ENCODE results near the gene CUL7.
"Not testable (repeated sequence)": the region's sequence is repeated elsewhere in the genome, so short reads cannot be mapped to it uniquely, and the experiment has no call there.

The CUL7 gene

DNA sequence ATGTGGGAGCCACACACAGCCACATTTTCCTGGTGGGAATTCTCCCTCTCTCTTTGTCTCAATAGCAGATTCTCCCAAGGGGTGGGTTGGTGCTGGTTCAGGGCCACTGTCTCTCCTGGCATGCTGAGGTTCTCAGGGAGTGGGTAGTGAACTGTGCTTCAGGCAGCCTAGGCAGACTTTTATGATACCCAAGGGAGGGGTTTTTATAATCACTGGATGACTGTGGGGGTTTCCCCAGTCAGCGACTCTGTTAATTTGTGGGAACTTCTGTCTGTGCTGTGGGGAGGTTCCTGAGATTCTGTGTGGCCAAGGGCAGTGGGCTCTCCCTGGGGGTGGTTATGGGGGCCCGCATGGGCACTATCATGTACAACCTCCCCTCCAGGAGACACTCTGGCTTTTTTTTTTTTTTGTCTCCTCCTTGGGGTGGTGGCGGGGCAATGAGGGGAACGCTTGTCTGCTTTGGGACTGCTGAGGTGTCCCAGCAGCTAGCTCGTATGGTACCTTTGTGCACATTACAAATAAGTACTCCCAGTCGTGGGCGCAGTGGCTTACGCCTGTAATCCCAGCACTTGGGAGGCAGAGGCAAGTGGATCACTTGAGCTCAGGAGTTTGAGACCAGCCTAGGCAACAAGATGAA is 32.5 kb upstream of the CUL7 start:
- peak overlapping the region; percentile 31 for H3K27ac Mint-ChIP-seq
- peak overlapping the region; percentile 11 to 23 for H3K4me3 Mint-ChIP-seq
- DNase-seq (peak; percentile 41), ATAC-seq (replicated peaks) (peak; percentile 96)
- no peaks in the 10 kb centered on the region for H3K9me3 Mint-ChIP-seq
- no peaks in the 10 kb centered on the region for H3K36me3 Mint-ChIP-seq
- H3K27me3 Mint-ChIP-seq, result peaks cover 1 to 5% of the 10 kb centered on the region in 2 donors
- peaks cover 6 to 14% of the 10 kb centered on the region in 2 donors for H3K4me1 Mint-ChIP-seq

DNA sequence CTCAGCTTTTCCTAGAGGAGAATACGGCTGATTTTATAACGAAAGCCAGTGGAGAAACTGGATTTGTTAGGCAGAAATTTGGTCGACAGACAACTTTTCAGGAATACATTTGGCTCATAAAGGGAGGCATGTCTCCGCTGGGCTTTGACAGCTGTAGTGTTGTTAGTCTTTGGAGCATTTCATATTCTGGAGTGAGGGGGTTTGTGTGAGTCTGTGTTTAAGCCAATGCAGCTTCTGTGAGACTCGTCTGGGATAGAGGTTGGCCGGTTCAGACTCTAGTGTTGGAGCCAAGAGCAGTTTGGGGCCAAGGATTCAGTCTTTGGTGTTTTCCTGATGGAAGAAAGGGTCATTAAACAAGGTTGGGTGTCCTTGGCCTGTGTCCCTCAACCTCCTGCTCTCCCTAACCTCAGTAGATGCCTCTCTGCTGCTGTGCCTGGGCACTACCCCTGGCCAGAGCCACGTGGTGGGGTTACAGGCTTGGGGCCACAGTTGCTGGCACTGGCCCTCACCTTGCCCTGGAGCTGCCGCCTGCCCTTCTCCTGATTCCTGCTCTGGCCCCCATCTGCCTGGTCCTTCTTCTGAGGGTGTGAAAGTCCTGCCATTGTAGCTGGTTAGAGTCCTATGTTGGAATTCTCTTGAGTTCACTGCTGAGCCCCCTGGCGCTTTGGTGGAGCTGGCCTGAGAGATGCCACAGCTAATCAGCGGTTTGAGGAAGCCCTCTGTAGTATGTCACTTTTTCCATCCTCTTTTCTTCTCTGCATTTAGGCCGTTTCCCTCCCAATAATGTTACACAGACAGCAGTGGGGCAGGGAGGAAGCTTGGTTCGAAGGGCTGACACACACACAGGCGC is 29.4 kb upstream of the CUL7 start:
- Mint-ChIP-seq H3K4me1 (peaks cover 6 to 14% of the 10 kb centered on the region in 2 donors), H3K27me3 (peaks cover 9 to 12% of the 10 kb centered on the region in 2 donors), H3K36me3 (no peaks in the 10 kb centered on the region), H3K27ac (no peak overlapping the region), H3K4me3 (no peak overlapping the region), H3K9me3 (no peaks in the 10 kb centered on the region)
- DNase-seq, result no peak
- no peak for ATAC-seq (replicated peaks)

DNA sequence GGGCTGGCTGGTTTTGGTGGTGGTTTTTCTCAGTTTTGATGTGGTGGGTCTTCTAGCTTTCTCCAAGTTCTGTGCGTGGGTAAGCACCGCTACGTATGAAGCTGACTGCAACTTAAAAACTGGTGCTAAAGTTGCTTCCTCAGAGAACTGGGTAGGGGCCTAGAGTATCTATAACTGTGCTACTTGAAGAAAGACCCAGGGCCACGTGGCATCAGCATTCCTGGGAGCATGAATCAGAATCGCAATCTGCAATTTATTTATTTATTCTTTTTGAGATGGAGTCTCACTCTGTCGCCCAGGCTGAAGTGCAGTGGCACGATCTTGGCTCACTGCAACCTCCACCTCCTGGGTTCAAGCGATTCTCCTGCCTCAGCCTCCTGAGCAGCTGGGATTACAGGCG is 28.3 kb upstream of the CUL7 start:
- peaks cover 19 to 20% of the 10 kb centered on the region in 2 donors for H3K27me3 Mint-ChIP-seq
- H3K4me3 Mint-ChIP-seq; ATAC-seq (replicated peaks); DNase-seq; H3K27ac Mint-ChIP-seq; H3K9me3 Mint-ChIP-seq; H3K36me3 Mint-ChIP-seq: not testable (repeated sequence)
- H3K4me1 Mint-ChIP-seq, result peaks cover 6 to 17% of the 10 kb centered on the region in 2 donors

DNA sequence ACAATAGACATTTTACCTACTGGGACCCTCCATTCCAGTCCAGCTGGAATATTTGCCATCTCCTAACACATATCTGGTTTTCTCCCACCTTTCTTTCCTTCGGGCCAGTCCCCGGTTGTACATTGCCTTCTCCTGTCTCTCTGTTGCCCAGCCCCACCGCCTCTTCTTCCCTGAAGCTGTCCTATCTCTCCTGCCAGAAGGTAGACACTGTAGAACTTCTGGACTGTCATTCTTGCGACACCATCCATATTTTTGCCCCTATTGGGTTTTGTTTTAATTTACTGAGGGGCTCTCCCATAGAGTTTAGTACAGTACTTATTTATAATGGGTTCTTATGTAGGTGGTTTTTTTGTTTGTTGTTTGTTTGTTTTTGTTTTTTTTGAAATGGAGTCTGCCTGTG is 27.4 kb upstream of the CUL7 start:
- H3K4me1 Mint-ChIP-seq, result peaks cover 4 to 18% of the 10 kb centered on the region in 2 donors
- H3K4me3 Mint-ChIP-seq, result no peak overlapping the region
- no peak overlapping the region for H3K27ac Mint-ChIP-seq
- H3K9me3 Mint-ChIP-seq, result no peaks in the 10 kb centered on the region
- peaks cover 26 to 27% of the 10 kb centered on the region in 2 donors for H3K27me3 Mint-ChIP-seq
- no peak for DNase-seq
- no peak for ATAC-seq (replicated peaks)
- H3K36me3 Mint-ChIP-seq, result no peaks in the 10 kb centered on the region

DNA sequence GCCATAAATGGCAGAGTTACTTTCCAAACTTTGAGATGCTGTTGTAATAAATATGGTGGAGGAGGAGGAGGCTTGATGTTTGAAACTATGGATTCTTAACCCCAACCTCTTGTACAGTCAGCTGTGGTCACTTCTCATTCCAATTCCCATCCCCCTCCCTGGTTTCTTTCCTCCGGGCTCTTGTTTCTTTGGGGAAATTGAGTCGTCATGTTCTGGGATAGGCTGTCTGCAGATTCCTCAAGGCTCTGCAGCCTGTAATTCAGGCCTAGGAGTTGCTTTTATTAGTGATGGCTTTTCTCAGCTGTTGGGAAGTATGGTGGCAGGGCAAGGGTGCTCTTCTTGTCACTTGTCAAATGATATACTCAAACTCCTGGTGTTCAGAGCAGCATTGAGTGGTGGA is 25.0 kb upstream of the CUL7 start:
- peaks cover 3 to 4% of the 10 kb centered on the region in 2 donors for H3K36me3 Mint-ChIP-seq
- peaks cover 22 to 26% of the 10 kb centered on the region in 2 donors for H3K27me3 Mint-ChIP-seq
- no peak overlapping the region for H3K4me3 Mint-ChIP-seq
- no peak overlapping the region for H3K27ac Mint-ChIP-seq
- ATAC-seq (replicated peaks), result no peak
- no peak for DNase-seq
- peaks cover 2 to 14% of the 10 kb centered on the region in 2 donors for H3K4me1 Mint-ChIP-seq
- H3K9me3 Mint-ChIP-seq, result no peaks in the 10 kb centered on the region

DNA sequence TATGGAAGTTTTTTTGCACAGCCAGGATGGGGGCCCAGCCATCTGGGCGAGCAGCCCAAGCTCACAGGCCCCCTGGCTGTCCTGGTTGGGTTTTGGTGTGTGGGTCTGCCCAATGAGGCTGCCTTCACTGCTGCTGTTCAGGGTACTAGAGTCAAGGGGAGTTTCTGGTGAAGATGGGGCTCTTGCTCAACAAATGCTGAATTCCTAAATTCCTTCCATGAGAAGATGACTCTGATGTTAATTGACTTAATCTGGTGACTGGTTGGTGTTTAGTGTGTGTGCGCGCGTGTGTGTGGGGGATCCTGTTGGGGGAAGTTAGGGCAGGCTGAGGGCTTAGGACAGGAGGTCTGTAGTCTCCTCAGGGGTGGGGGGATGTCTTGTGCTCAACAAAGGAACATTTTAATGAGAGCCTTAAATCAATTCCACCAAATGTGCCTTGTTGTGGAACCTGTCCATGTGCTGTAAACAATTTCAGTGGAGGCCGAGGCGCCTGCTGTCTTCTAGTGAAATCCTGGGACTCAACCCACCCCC is 24.4 kb upstream of the CUL7 start:
- Mint-ChIP-seq H3K9me3 (no peaks in the 10 kb centered on the region), H3K27me3 (peaks cover 22 to 26% of the 10 kb centered on the region in 2 donors), H3K4me3 (no peak overlapping the region), H3K36me3 (peaks cover 7 to 10% of the 10 kb centered on the region in 2 donors), H3K4me1 (peaks cover 2 to 9% of the 10 kb centered on the region in 2 donors), H3K27ac (no peak overlapping the region)
- DNase-seq, result no peak
- no peak for ATAC-seq (replicated peaks)

DNA sequence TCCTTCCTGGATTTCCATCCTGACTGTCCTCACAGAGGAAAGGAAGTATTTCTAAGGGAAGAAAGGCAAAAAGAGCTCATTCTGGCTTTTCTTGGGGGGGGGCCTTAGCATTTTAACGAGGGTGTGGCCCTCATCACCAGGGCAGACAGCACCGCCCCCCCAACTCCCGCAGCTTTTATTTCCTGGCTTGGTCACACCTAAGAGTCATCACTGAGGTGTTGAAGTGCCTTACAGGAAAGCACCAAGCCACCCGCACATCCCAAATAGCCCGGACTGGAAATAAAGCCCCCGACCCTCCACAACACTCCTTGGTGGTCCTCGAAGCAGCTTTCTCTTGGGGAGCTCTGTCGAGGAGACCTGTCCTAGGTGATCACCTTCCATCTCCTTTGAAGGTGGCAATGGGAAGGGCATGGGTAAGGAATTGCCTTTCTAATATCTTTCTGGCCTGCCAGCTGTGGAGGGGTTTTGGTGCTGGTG is 23.7 kb upstream of the CUL7 start:
- H3K36me3 Mint-ChIP-seq, result peaks cover 12 to 17% of the 10 kb centered on the region in 2 donors
- H3K9me3 Mint-ChIP-seq, result no peaks in the 10 kb centered on the region
- ATAC-seq (replicated peaks) (peak in 1 of 2 donors; percentile 4), DNase-seq (no peak)
- H3K27ac Mint-ChIP-seq, result no peak overlapping the region
- peak overlapping the region; percentile 74 to 86 for H3K4me3 Mint-ChIP-seq
- peaks cover 2 to 9% of the 10 kb centered on the region in 2 donors for H3K4me1 Mint-ChIP-seq
- peaks cover 22 to 26% of the 10 kb centered on the region in 2 donors for H3K27me3 Mint-ChIP-seq

DNA sequence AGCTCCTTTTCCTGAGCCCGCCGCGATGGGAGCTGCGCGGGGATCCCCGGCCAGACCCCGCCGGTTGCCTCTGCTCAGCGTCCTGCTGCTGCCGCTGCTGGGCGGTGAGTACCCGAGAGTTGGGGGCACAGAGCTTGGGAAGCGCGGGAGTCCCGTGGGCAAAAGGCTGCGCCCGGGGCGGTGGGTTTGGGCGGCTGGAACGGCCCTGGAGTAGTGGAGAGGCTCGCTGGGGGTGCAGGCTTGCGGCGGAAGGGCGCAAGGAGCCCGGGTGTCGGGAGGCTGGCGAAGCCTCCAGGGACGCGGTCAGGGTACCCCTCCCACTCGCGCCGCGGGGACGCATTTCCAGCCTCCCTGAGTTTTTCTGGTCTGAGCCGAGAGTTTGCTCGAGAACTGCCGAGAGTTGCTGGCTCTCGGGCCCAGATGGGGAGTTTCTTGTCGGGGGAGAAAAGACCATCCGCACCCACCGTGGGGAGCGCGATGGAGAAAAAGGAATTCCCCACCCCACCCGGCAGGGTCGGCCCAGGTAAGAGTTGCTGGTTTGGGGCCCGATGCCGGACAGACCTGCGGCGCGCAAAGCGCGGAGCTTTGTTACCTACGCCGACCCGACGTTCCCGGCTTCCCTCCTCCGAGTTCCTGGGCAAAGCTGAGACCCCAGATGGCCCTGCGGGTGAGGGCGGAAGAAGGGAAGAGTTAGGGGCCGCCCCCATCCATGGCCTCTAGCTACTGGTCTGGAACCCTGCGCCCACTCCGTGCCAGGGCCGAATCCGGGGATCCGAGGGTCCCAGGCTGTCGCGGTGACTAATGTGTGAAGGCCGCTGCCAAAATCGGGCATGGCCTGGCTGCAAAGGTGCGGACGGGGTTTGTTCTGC is 23.0 kb upstream of the CUL7 start:
- Mint-ChIP-seq H3K27me3 (peaks cover 22 to 26% of the 10 kb centered on the region in 2 donors), H3K9me3 (no peaks in the 10 kb centered on the region), H3K27ac (no peak overlapping the region), H3K36me3 (peaks cover 18 to 24% of the 10 kb centered on the region in 2 donors), H3K4me3 (peak overlapping the region; percentile 74 to 86), H3K4me1 (peaks cover 2 to 9% of the 10 kb centered on the region in 2 donors)
- no peak for DNase-seq
- peak; percentile 23 to 26 for ATAC-seq (replicated peaks)

DNA sequence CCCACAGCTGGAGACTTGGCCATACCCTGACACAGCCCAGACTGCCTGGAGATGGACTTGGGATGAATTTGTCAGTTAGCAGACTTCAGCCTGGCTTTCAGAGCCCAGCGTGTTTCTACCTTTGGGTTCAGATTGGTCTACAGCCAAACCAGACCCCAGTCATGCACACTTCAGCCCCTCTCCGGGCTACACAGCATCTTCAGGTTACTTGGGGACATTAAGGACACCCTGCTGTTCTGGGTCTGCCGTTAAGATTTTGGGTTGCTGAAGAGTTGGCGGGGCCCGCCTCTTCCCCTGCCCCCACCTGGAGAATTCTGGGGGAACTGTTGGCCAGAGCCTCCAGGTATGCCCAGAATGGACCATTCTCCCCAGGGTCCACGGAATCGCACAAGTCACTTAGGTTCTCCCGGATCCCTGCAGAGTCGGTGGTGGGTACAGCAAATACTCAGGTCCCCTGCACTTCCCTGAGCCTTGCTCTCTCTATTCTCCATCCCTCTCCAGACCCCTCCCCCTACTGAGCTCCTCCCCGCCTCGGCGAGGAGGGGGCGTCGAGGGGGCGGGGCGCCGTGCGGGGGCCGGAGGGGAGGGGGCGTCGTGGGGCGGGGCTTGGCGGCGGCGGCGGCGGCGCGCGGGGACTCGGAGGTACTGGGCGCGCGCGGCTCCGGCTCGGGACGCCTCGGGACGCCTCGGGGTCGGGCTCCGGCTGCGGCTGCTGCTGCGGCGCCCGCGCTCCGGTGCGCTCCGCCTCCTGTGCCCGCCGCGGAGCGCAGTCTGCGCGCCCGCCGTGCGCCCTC is 22.2 kb upstream of the CUL7 start, which contains the start of gene PTK7:
Gene PTK7, plus strand, starts transcription at position 645 of the 794 bp plus-strand sequence. CDS start 175 bp downstream, outside the sequence.
- peak; percentile 65 to 66 for ATAC-seq (replicated peaks)
- no peak for DNase-seq
- Mint-ChIP-seq H3K9me3 (no peaks in the 10 kb centered on the region), H3K27me3 (peaks cover 19 to 22% of the 10 kb centered on the region in 2 donors), H3K36me3 (peaks cover 19 to 28% of the 10 kb centered on the region in 2 donors), H3K27ac (no peak within 1 kb of the TSS), H3K4me1 (peaks cover 2 to 9% of the 10 kb centered on the region in 2 donors), H3K4me3 (peak within 1 kb of the TSS; percentile 74 to 86)

DNA sequence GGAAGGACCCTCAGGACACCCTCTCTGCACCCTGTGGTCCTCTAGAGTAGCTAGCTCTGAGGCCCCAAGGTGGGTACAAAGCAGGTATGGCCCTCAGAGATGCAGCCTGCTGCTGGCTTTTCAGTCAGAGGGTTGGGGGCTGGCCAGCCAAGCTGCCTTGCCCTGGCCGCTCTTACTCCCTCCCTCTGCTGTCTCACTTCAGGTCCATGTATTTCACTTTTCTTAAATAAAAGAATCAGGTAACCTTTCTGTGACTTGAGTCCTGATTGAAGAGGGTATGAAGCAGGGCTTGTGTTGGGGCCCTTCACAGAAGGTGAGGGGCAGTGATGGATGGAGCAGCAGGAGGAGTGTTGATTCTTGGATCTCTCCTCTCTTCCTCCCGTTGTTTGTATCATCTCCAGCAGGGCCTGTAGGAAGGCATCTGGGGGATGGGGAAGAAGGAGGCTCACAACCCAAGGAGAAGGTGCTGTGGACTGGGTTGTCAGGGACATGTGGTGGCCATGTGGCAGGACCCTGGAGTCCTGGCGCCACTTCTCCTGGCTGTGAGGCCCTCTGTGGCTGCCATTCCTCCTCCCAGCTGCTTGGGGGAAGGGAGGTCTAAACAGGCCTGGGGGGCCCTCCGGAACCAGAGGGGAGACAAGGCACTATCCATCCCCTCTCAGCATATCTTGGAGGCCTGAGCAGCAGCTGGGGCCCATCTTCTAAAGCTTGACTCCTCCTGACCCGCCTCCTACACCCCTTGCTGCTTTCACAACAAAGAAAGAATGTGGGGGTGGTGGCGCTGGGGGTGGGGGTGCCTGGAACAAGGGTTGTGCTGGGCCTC is 21.4 kb upstream of the CUL7 start:
- no peak for DNase-seq
- no peaks in the 10 kb centered on the region for H3K9me3 Mint-ChIP-seq
- no peak for ATAC-seq (replicated peaks)
- H3K4me1 Mint-ChIP-seq, result peaks cover 2 to 9% of the 10 kb centered on the region in 2 donors
- no peak overlapping the region for H3K27ac Mint-ChIP-seq
- H3K4me3 Mint-ChIP-seq, result peak overlapping the region in 1 of 2 donors; percentile 58
- H3K36me3 Mint-ChIP-seq, result peaks cover 23 to 34% of the 10 kb centered on the region in 2 donors
- peaks cover 18 to 20% of the 10 kb centered on the region in 2 donors for H3K27me3 Mint-ChIP-seq

DNA sequence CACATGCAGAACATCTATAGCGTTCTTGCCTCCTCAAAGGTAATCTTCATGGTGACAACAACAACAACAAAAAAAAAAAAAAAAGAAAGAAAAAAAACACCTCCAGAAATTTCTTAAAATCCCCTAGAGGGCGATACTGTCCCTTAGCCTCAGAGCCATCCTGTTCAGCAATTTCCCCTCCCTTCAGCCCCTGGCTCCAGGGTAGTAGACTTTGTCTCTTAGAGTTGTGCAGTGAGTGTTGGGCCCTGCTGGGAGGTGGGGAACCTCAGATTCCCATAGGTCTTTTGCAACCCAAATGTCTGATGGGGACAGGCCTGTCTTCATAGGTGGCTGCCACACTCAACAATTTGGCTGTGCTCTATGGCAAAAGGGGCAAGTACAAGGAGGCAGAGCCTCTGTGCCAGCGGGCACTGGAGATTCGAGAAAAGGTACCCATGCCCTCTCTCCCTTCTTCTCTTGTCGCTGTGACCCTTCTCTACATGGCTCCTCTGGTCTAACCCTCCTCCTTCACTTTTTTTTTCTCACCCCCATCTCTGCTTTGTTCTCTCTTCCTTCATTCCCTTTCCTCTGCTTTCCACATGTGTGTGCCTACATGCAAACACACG is 16.5 kb upstream of the CUL7 start:
- DNase-seq, result no peak
- H3K27ac Mint-ChIP-seq, result no peak overlapping the region

DNA sequence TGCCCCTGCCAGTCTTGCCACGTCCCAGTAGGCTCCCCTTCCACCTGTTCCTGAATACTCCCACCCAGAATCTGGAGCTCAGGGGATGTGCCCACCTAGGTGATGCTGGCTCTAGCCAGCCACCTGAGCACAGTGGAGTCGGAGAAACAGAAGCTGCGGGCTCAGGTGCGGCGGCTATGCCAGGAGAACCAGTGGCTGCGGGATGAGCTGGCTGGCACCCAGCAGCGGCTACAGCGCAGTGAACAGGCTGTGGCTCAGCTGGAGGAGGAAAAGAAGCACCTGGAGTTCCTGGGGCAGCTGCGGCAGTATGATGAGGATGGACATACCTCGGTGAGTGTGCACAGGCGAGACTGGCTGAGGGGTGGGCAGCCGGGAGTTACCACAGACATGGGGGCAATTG is 9.2 kb upstream of the CUL7 start:
- no peaks in the 10 kb centered on the region for H3K9me3 Mint-ChIP-seq
- no peak overlapping the region for H3K27ac Mint-ChIP-seq
- DNase-seq (no peak), ATAC-seq (replicated peaks) (no peak)
- H3K36me3 Mint-ChIP-seq, result peaks cover 0 to 38% of the 10 kb centered on the region in 2 donors
- peaks cover 23 to 27% of the 10 kb centered on the region in 2 donors for H3K4me1 Mint-ChIP-seq
- no peak overlapping the region for H3K4me3 Mint-ChIP-seq
- no peaks in the 10 kb centered on the region for H3K27me3 Mint-ChIP-seq

More for the DNA sequence above, 16.5 kb upstream of the CUL7 start:
- H3K36me3 Mint-ChIP-seq, result peaks cover 23 to 44% of the 10 kb centered on the region in 2 donors
- ATAC-seq (replicated peaks), result peak; percentile 68 to 81
- no peak overlapping the region for H3K4me3 Mint-ChIP-seq
- H3K4me1 Mint-ChIP-seq, result no peaks in the 10 kb centered on the region
- no peaks in the 10 kb centered on the region for H3K27me3 Mint-ChIP-seq
- no peaks in the 10 kb centered on the region for H3K9me3 Mint-ChIP-seq

All from stimulated activated naive B cell treated with anti-CD40 and anti-IgM and Interleukin-4, amounts not matched to agents 10 μg/mL and 1 μg/mL and 100 μg/mL, for 72 hours (primary cell).